ENCODE results near the gene EMILIN2. TPM values are rescaled to one million over a fixed set of nuclear protein-coding genes. Genes with fewer than 3 reads are reported as not detected.

EMILIN2 gene
- total RNA-seq, 1 donor from 2014 or later: 51.5 TPM

GRCh38 chr18:2905854-2906703 lies 59.3 kb downstream of the EMILIN2 start:
- peaks cover 28% of the 10 kb centered on the region for H3K36me3 ChIP-seq
- DNase-seq (peak; percentile 82), ATAC-seq (peak; percentile 72 to 81)
- peak overlapping the region; percentile 75 for H3K4me3 ChIP-seq
- peak overlapping the region; percentile 82 for H3K27ac ChIP-seq
- H3K27me3 ChIP-seq (ENCODE audit: low read depth): no peaks in the 10 kb centered on the region
- H3K9me3 ChIP-seq: no peaks in the 10 kb centered on the region
- no peak for TF ChIP-seq CTCF (IDR thresholded peaks at IDR 0.05)
- H3K4me1 ChIP-seq: peaks cover 36% of the 10 kb centered on the region
- intact Hi-C loops (cut with DNase I): no loop called here

- TF ChIP-seq CTCF (IDR thresholded peaks at IDR 0.05): peak; percentile 32
- peaks cover 36% of the 10 kb centered on the region for H3K4me1 ChIP-seq
- intact Hi-C loops (cut with DNase I): no loop called here
- peak overlapping the region; percentile 82 for H3K27ac ChIP-seq
- ATAC-seq: peak; percentile 67 to 72
- peak overlapping the region; percentile 75 for H3K4me3 ChIP-seq
- peak; percentile 59 for DNase-seq
- H3K9me3 ChIP-seq: no peaks in the 10 kb centered on the region
- H3K36me3 ChIP-seq: peaks cover 31% of the 10 kb centered on the region
- no peaks in the 10 kb centered on the region for H3K27me3 ChIP-seq (ENCODE audit: low read depth)
Observed at GRCh38 chr18:2906704-2907549, 60.1 kb downstream of the EMILIN2 start.

GRCh38 chr18:2907550-2908135 lies 60.8 kb downstream of the EMILIN2 start:
- H3K9me3 ChIP-seq: no peaks in the 10 kb centered on the region
- H3K4me3 ChIP-seq: peak overlapping the region; percentile 75
- ATAC-seq: peak; percentile 2 to 4
- TF ChIP-seq CTCF (IDR thresholded peaks at IDR 0.05): no peak
- H3K36me3 ChIP-seq: peaks cover 38% of the 10 kb centered on the region
- H3K27me3 ChIP-seq (ENCODE audit: low read depth): no peaks in the 10 kb centered on the region
- H3K4me1 ChIP-seq: peaks cover 34% of the 10 kb centered on the region
- H3K27ac ChIP-seq: peak overlapping the region; percentile 82
- no peak for DNase-seq
- intact Hi-C loops (cut with DNase I): no loop called here

GRCh38 chr18:2908166-2908945 lies 61.5 kb downstream of the EMILIN2 start:
- no peak overlapping the region for H3K27ac ChIP-seq
- peaks cover 45% of the 10 kb centered on the region for H3K36me3 ChIP-seq
- H3K4me1 ChIP-seq: peaks cover 27% of the 10 kb centered on the region
- DNase-seq (no peak), ATAC-seq (no peak)
- intact Hi-C loops (cut with DNase I): no loop called here
- TF ChIP-seq CTCF (IDR thresholded peaks at IDR 0.05): no peak
- no peaks in the 10 kb centered on the region for H3K9me3 ChIP-seq
- H3K4me3 ChIP-seq: no peak overlapping the region
- no peaks in the 10 kb centered on the region for H3K27me3 ChIP-seq (ENCODE audit: low read depth)

GRCh38 chr18:2908946-2909335 lies 62.1 kb downstream of the EMILIN2 start:
- Histone ChIP-seq H3K27me3 (ENCODE audit: low read depth) (no peaks in the 10 kb centered on the region), H3K4me1 (peaks cover 21% of the 10 kb centered on the region), H3K4me3 (no peak overlapping the region), H3K27ac (no peak overlapping the region), H3K9me3 (no peaks in the 10 kb centered on the region), H3K36me3 (peaks cover 51% of the 10 kb centered on the region)
- no peak for DNase-seq
- no peak for TF ChIP-seq CTCF (IDR thresholded peaks at IDR 0.05)
- no peak for ATAC-seq
- intact Hi-C loops (cut with DNase I): no loop called here
